ENCODE data around the gene SLC22A16. TPM values are rescaled to one million over a fixed set of nuclear protein-coding genes. Genes with fewer than 3 reads are reported as not detected.

The SLC22A16 gene
- total RNA-seq, 1 donor from 2014 or later, result 1.3 TPM

GRCh38 chr6:110401585-110402176 lies 74.7 kb downstream of the SLC22A16 start:
- DNase-seq, result no peak

- no peak for DNase-seq
These were observed 76.2 kb downstream of the SLC22A16 start for GRCh38 chr6:110400208-110400607.

- DNase-seq, result peak; percentile 8
These were observed 77.0 kb downstream of the SLC22A16 start for GRCh38 chr6:110399219-110400071.

- DNase-seq, result no peak
These were observed 77.6 kb downstream of the SLC22A16 start for GRCh38 chr6:110398778-110399177.

- no peak for DNase-seq
These were observed 81.2 kb downstream of the SLC22A16 start for GRCh38 chr6:110395221-110395620.

- DNase-seq, result no peak
These were observed 82.0 kb downstream of the SLC22A16 start for GRCh38 chr6:110394409-110394808.

GRCh38 chr6:110392727-110393126 lies 83.7 kb downstream of the SLC22A16 start:
- no peak for DNase-seq

- DNase-seq, result no peak
These were observed 86.0 kb downstream of the SLC22A16 start for GRCh38 chr6:110390404-110390803.

GRCh38 chr6:110389689-110390382 lies 86.6 kb downstream of the SLC22A16 start:
- DNase-seq, result no peak

GRCh38 chr6:110387986-110388385 lies 88.4 kb downstream of the SLC22A16 start:
- no peak for DNase-seq

- no peak for DNase-seq
These were observed 91.0 kb downstream of the SLC22A16 start for GRCh38 chr6:110385458-110385863.

- no peak for DNase-seq
These were observed 97.9 kb downstream of the SLC22A16 start for GRCh38 chr6:110378552-110378951.

Other genes with a start within 250 kb of the SLC22A16 start
- 3.5 TPM for gene METTL24, start 118.3 kb downstream of the SLC22A16 start, total RNA-seq
- gene DDO, start 61.0 kb downstream of the SLC22A16 start, total RNA-seq, result 6.6 TPM